Psoas muscle (tissue), 8 donors: Measurements from ENCODE around the gene GPBP1L1. TPM values are rescaled to one million over a fixed set of nuclear protein-coding genes. Genes with fewer than 3 reads are reported as not detected.

ENCODE experiments used
- ATAC-seq, 4 donors: fragments of 200-7000 bp; cut with Tn5 transposase; one replicate each; pipeline ENCODE4 v1.9.1; 2020; ENCODE audit warnings: moderate library complexity in 3 of 4, mild to moderate bottlenecking in 2 of 4
- DNase-seq, 2 donors: peaks; one replicate each; pipeline ENCODE4 v3.0.0-alpha.2; 2020
- H3K27ac ChIP-seq: fragments of 200-600 bp; one replicate; pipeline ENCODE4 v1.8.0; 2022
- H3K27me3 ChIP-seq, 3 donors: fragments of 200-600 bp in 1 of 3; one replicate each; pipeline versions ENCODE4 v1.6.1 to v1.8.0; 2013 to 2022; ENCODE audit warnings: low read length in 2 of 3, mild to moderate bottlenecking in 2 of 3, moderate library complexity in 1 of 3; ENCODE audit not compliant: insufficient read depth in 3 of 3
- H3K36me3 ChIP-seq, 2 donors: fragments of 200-600 bp in 1 of 2; one replicate each; pipeline versions ENCODE4 v1.6.1 to v1.8.0; 2013 to 2022; ENCODE audit warnings: low read depth in 1 of 2, mild to moderate bottlenecking in 1 of 2, moderate library complexity in 1 of 2; ENCODE audit not compliant: insufficient read depth in 1 of 2
- H3K4me1 ChIP-seq: fragments of 200-600 bp; one replicate; pipeline ENCODE4 v1.8.0; 2022
- H3K4me3 ChIP-seq: fragments of 200-600 bp; one replicate; pipeline ENCODE4 v1.8.0; 2022; ENCODE audit warnings: mild to moderate bottlenecking
- H3K9me3 ChIP-seq: fragments of 200-600 bp; one replicate; pipeline ENCODE4 v1.8.0; 2022
- CTCF ChIP-seq: fragments of 200-600 bp; IDR thresholded peaks from one replicate; pipeline ENCODE4 v1.8.0; 2022; ENCODE audit warnings: antibody characterized with exemption
- WGBS, 3 donors: extraction: QIAGEN DNeasy Blood & Tissue Kit; methylation state at CpG; one replicate each; pipeline versions ENCODE4 v1.1.6 to v1.1.7; 2013; 5-methylcytosine and 5-hydroxymethylcytosine counted together
- intact Hi-C, 2 donors: fragments of 100-400 bp; cut with DNase I; formaldehyde crosslinking; loops; one replicate each; pipeline versions ENCODE4 v1.11.0 to v1.14.2; 2022
- polyA plus RNA-seq, 3 donors: library from polyadenylated mRNA; stranded (reverse); fragments of 200-250 nt; gene quantifications; one replicate each; pipeline ENCODE4 v1.2.3, GENCODE V29; 2013
- total RNA-seq, 4 donors: library from RNA; stranded (reverse); fragmentation: NEBNext Ultra II Directional in 2 of 4; extraction: Animal tissue kit (Norgen Biotek cat#: 25700) in 2 of 4; gene quantifications; one replicate each; pipeline versions ENCODE4 v1.2.1 to v1.2.4, GENCODE V29; 2021 to 2023
- donor health status: healthy with polysubstance abuse.
- donor health status: DM: no; HTN: no; CAD: no; lungs with moderate emphysema.
- donor health status: Bipolar disorder and iron deficiency.
- donor health status: healthy.
- donor health status: DM: yes; HTN: yes; CAD: no.
- donor health status: DM: no; HTN: no; CAD: no.
- donor health status: DM: no; HTN: no; CAD: no.
- donor health status: DM: yes; HTN: yes; CAD: no.

Gene GPBP1L1
- total and polyA plus RNA-seq, 7 donors = 25.8 to 74.4 (median 62.3) TPM

GRCh38 chr1:45659222-45659621, 27.1 kb downstream of the GPBP1L1 start:
- 97 to 98% (median 97%) methylated on average over 2 of the region's 2 CpGs for WGBS, 3 donors
- Histone ChIP-seq H3K4me3 (no peak overlapping the region), H3K27ac (no peak overlapping the region), H3K9me3 (no peaks in the 10 kb centered on the region), H3K4me1 (peaks cover 16% of the 10 kb centered on the region), H3K36me3 (peaks cover 7 to 65% of the 10 kb centered on the region in 2 donors), H3K27me3 (no peaks in the 10 kb centered on the region)
- TF ChIP-seq CTCF = no peak
- ATAC-seq (no peak), DNase-seq (no peak)
- intact Hi-C loops = no loop called here

- WGBS, 3 donors = 79 to 83% (median 79%) methylated on average over 2 of the region's 2 CpGs
- intact Hi-C loops = no loop called here
- peaks cover 16% of the 10 kb centered on the region for H3K4me1 ChIP-seq
- H3K27me3 ChIP-seq = no peaks in the 10 kb centered on the region
- H3K9me3 ChIP-seq = no peaks in the 10 kb centered on the region
- no peak overlapping the region for H3K4me3 ChIP-seq
- no peak for TF ChIP-seq CTCF
- no peak for DNase-seq
- H3K27ac ChIP-seq = no peak overlapping the region
- H3K36me3 ChIP-seq = peaks cover 7 to 75% of the 10 kb centered on the region in 2 donors
- ATAC-seq = no peak
Observed at GRCh38 chr1:45658171-45658570, 28.2 kb downstream of the GPBP1L1 start.

GRCh38 chr1:45656573-45657226, 29.6 kb downstream of the GPBP1L1 start:
- Histone ChIP-seq H3K4me3 (no peak overlapping the region), H3K9me3 (no peaks in the 10 kb centered on the region), H3K36me3 (peaks cover 7 to 89% of the 10 kb centered on the region in 2 donors), H3K4me1 (peaks cover 18% of the 10 kb centered on the region), H3K27me3 (no peaks in the 10 kb centered on the region), H3K27ac (no peak overlapping the region)
- WGBS, 3 donors = 95 to 98% (median 96%) methylated on average over 3 of the region's 3 CpGs
- no peak for TF ChIP-seq CTCF
- DNase-seq (no peak), ATAC-seq (no peak)
- intact Hi-C loops = no loop called here

GRCh38 chr1:45654540-45655280, 31.6 kb downstream of the GPBP1L1 start:
- H3K27ac ChIP-seq = no peak overlapping the region
- no peaks in the 10 kb centered on the region for H3K27me3 ChIP-seq
- 82 to 94% (median 84%) methylated on average over 12 of the region's 12 CpGs for whole genome bisulfite sequencing, 3 donors
- H3K36me3 ChIP-seq = peaks cover 10 to 98% of the 10 kb centered on the region in 2 donors
- ATAC-seq (peak in 3 of 4 donors; percentile 42 to 77 (median 63)), DNase-seq (no peak)
- H3K4me1 ChIP-seq = peaks cover 15% of the 10 kb centered on the region
- TF ChIP-seq CTCF = no peak
- H3K4me3 ChIP-seq = no peak overlapping the region
- no peaks in the 10 kb centered on the region for H3K9me3 ChIP-seq
- intact Hi-C loops = no loop called here
